GM18517 (cell line): ENCODE measurements around the gene CASP1.
A peak's percentile ranks its signal among the peaks of the same experiment; 100 is the strongest.

Source experiments
- ATAC-seq: cut with Tn5 transposase; IDR thresholded peaks from one replicate; pipeline ENCODE4 v1.9.1; 2021; ENCODE audit warnings: mild to moderate bottlenecking, moderate library complexity; ENCODE audit not compliant: unreplicated experiment

Gene CASP1

GRCh38 chr11:105046898-105047579 is 12.1 kb upstream of the CASP1 start:
- ATAC-seq = no peak

GRCh38 chr11:105045676-105046296 is 10.8 kb upstream of the CASP1 start:
- no peak for ATAC-seq

- ATAC-seq = peak; percentile 99
These were observed 9.9 kb upstream of the CASP1 start, which contains the start of gene CARD16 for GRCh38 chr11:105044557-105045524. TSS of gene CARD16 (minus strand) at chr11:105045335. CDS start at chr11:105045297, 38 bp downstream.

DNA sequence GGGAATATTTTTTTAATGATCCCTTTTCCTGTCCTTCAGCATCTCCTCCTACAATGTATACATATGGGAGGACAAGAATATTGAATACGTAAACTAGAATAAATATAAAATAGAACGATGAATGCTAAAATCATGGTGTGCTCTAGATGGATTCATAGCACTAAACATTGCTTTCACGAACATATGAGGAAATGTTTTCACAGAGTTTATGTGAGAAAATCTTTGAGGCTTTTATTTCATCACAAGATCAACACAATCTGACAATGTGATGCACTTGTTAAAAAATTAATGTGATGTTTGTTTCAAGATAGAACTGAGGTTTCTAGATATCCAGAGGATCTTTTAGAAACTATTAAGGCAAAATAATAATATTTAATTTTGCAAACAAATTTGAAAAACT is 7.2 kb upstream of the CASP1 start:
- ATAC-seq = no peak

GRCh38 chr11:105040703-105041102 is 5.8 kb upstream of the CASP1 start:
- no peak for ATAC-seq

DNA sequence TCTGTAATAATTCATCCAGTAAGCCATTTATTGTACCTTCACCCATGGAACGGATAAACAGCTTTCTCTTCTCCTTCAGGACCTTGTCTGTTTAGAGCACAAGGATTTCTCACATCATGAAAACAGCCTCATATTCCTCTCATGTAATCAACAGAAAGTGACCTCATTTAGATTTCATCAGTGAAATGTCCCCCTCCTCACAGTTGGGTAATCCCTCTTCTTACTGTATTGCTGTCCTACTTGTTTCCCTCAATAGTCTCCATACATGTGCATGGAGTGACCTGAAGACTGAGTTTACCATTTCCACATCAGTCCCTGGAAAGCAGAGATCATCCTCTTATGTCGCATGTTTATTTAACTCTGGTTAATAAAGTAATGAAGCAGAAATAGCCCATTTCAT is 556 bp downstream of the CASP1 start:
- peak; percentile 2 for ATAC-seq

GRCh38 chr11:105033781-105034180 is 1.2 kb downstream of the CASP1 start:
- ATAC-seq = no peak

DNA sequence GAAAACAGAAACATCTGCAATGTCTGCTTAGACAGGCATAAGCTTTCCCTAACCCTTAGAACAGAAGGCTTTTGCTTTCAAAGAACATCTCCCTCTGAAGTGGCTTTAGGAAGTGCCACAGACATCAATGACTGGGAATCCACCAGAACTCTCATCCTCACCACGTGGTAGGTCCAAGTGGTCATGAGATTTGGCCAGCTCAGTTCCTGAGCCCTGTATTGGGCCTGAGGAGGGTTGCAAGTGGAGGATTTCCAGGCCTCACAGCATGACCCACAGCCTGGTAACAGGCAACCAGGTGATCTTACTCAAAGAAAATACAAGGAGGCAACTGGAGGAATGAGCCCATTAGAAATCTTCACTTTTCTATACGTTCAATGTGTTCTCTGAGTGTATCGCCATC is 1.6 kb downstream of the CASP1 start:
- no peak for ATAC-seq

DNA sequence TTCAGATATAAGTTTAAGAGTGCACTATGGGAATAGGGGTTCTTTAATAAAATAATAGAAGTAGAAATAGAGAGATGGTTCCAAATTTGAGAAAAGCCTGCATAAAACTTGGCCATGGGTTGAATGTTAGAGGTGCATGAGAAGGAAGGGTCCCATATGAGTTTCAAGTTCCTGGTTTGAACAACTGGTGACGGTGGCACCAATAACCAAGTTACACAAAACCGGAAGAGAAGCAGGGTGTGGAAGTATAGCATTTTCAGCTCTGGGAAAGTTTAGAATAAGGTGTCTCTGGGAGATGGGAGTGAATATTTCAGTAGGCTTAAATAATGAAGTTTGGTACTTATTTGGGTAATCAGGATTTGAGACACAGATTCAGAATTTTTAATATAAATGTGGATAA is 2.4 kb downstream of the CASP1 start:
- no peak for ATAC-seq

DNA sequence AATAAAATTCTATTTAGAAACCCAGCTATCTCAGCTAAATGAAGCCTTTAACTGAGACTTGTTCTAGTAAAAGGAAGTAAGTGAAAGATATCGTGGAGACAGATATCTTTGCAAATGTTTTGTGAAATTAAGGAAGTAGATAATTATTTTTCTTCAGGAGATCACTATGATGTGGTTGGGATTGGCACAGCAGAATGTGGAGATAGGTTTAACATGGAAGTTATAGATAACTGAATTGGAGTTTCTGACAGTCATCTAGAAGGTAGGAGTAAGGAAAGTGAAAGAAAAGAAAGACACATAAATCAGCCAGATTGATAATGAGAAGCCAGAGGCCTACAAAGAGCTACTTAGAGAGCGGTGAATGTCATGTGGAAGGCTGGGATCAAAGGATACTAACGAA is 7.3 kb downstream of the CASP1 start:
- no peak for ATAC-seq

- ATAC-seq = no peak
These were observed 10.6 kb downstream of the CASP1 start for GRCh38 chr11:105024394-105024793.

- ATAC-seq = no peak
These were observed 11.9 kb downstream of the CASP1 start, which contains the start of gene CASP5 for GRCh38 chr11:105023003-105023402. TSS of gene CASP5 (minus strand) at chr11:105023168. CDS start at chr11:105023136, 32 bp downstream.

DNA sequence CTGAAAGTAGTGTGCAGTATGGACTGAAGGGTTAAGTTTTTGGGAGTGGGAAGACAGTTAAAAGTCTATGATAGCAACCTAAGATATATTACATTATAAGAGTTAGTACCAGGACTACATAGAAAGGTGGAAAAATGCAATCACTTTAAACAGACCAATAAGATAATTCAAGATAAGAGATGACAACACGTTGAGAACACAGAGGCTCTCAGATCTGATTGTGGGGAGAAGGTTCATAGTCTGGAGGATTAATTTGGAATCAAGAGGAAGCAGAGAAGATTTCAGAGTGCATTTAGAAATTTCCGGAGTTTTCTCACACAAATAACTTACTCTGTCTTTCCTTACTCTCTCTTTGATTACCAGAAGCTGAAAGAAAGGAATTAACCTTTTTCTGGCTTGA is 12.4 kb downstream of the CASP1 start:
- no peak for ATAC-seq

GRCh38 chr11:105007463-105007862 is 27.5 kb downstream of the CASP1 start:
- no peak for ATAC-seq

DNA sequence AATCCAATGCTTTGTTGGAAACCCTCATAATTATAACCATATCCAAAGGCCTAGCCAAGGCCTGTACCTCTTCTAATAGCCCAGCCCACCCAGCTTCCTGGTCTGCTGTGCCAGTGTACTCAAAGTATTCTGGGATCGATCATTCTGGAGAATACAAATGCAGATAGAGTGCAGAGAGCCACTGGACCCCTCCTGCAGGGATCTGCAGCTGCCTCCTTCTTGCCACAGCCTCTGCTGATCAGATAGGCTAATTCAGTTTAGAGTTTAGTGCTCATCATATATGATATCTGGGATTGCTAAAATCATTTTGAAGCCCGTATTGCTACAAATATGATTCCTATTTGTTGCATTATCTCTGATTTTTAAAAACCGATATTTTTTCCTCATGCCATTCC is 29.5 kb downstream of the CASP1 start:
- ATAC-seq = no peak

- no peak for ATAC-seq
These were observed 30.9 kb downstream of the CASP1 start for GRCh38 chr11:105004021-105004420.

GRCh38 chr11:105003151-105003550 is 31.8 kb downstream of the CASP1 start:
- ATAC-seq = no peak

DNA sequence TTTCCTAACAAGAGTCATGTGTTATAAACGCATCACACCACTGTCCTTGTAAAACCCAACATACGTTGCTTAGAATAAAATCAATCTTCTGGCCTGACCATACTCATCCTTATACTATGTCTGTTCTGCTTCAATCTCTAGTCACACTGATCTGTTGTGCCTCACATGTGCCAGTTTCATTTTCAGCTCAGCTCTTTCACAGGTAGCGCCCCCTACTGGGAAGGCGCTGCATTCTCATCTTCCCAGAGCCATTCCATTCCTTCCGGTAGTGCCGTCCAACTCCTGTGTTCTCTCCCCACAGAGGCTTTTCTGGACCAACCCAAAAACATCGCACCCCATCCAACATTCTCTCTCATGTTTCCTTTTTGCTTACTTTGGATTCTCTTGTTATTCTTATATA is 34.1 kb downstream of the CASP1 start:
- ATAC-seq = peak; percentile 95

DNA sequence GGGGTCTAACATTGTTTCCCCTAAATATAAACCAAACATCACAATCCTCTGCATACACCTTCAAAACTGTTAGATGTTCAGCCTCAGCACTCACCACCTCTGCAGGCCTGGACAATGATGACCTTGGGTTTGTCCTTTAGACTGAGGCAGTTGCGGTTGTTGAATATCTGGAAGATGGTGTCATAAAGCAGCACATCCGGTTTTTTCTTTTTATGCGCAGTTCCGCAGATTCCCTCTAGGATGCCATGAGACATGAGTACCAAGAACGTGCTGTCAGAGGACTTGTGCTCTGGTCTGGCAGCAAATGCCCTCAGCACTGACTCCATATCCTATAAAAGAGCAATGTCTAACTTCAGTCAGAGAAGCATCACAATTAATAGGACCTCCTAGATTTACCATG is 34.8 kb downstream of the CASP1 start:
- peak; percentile 16 for ATAC-seq

- ATAC-seq = no peak
These were observed 35.2 kb downstream of the CASP1 start for GRCh38 chr11:104999721-105000120.

DNA sequence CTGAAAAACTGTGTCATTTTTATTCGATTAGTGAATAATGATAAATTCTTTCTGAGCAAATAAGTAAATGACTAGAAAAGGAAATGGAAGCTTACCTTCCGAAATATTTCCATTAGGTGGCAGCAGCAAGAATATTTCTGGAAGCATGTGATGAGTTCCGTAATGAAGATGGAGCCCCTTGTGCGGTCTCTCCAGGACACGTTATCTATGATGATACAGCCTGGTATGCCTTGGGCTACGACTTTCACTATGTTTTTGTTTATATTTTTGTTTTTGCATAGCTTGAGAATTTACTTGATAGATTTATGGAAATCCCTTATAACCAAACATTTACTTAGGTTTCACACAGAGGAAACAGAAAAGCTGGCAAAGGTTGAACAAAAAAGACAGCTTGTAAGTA is 37.7 kb downstream of the CASP1 start:
- ATAC-seq = no peak
